ENCODE results near the gene AJM1.

GRCh38 chr9:136844761-136845464 is 2.6 kb downstream of the AJM1 start:
- TF ChIP-seq ZNF8 (CRISPR knock-in tag; IDR thresholded peaks at IDR 0.05) = no peak
- no peak for TF ChIP-seq PATZ1 (CRISPR knock-in tag; IDR thresholded peaks at IDR 0.05; ENCODE audit: borderline replicate concordance)
- TF ChIP-seq SNAI2 (CRISPR knock-in tag; IDR thresholded peaks at IDR 0.05) = no peak
- TF ChIP-seq ARNTL (CRISPR knock-in tag; IDR thresholded peaks at IDR 0.05; ENCODE audit: borderline replicate concordance, low read depth) = no peak
- no peak for TF ChIP-seq ZFP3 (CRISPR knock-in tag; IDR thresholded peaks at IDR 0.05)
- no peak for TF ChIP-seq POU6F1 (CRISPR knock-in tag; IDR thresholded peaks at IDR 0.05; ENCODE audit: borderline replicate concordance, low read depth)
- no peak for TF ChIP-seq ZC3H10 (CRISPR knock-in tag; IDR thresholded peaks at IDR 0.05)

All from SK-N-SH treated with all-trans-retinoic acid at 6 μM for 48 hours (cell line).